DMS 273 (cell line): ENCODE results near the gene TNNT1.

Source experiments
- DNase-seq: peaks from one replicate; lab custom pipeline; 2025; ENCODE audit not compliant: unreplicated experiment; lab: John Stamatoyannopoulos, UW

TNNT1 gene

DNA sequence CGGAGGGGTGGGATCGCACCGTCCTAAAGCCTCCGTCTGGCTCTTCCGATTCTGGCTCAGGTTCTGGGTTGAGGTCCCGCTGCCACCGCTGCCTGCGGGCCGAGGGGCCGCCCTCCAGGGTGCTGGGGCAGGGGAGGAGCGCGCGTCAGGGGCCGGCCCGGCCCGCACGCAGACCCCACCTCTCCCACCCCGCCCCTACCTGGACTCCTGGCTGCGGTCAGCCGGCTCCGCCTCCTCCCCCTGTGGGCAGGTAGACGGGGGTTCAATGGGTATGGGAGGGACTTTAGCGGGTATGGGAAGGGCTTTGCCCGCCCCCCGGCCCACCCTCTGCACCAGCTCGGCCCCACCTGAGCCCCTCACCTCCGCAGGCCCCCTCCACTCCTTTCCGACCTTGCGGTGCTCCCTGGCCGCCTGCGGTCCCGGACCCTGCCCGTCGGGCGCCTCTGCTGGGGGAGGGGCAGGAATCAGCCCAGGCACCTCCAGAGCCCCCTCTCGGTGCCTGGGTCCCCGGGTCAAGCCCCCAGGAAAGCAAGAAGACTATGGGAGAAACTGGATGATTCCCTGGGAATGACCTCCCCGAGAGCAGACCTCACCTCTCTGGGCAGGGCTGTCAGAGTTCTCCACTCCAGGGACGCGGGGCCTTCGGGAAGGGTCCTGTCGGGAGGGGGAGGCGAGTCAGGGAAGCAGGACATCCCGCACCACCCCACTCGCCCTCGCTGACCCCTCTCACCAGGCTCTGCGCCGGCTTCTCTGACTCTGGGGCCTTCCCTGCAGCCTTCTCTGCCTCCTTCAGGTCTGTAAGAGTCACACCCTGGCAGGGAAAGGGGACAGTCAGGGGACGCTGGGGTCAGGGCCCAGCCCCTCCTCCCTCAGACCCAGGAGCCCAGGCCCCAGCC is 56.3 kb downstream of the TNNT1 start:
- DNase-seq: no peak

- DNase-seq: no peak
Observed at GRCh38 chr19:55091955-55092354, 57.1 kb downstream of the TNNT1 start.

DNA sequence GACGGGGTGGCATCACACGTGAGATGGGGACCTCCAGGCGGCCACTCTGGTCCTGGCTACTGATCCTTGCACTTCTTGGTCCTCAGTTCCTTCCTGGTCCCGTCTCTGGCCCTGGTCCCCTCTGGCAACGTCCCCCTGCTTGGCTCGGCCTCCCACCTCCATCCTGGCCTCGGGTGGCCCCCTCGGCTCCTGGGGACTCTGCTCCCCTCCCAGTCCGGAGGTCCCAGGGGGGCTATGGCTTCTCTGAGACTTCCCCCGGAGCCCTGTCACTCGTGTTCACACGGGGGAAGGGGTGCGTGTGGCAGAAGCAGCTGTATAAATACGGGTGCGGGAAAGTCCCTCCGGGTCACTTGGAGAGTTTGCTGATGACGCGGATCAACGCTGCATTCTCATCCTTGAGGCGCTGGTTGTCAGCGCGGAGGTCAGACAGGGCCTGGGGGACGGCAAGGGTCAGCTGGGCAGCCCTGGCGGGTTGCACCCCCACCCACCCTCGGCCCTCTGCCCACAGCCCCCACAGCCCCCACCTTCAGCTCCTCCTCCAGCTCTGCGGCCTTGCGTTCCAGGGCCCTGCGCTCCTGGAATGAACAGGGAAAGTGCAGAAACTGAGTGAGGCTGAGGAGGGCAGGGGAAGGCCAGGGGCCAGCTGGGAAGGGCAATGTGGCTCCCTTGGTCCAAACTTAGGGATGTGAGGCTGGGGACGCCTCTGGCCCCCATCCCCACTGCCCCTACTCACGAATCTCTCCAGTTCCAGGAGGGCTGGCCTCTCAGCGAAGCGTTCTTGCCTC is 57.7 kb downstream of the TNNT1 start:
- DNase-seq: no peak

DNA sequence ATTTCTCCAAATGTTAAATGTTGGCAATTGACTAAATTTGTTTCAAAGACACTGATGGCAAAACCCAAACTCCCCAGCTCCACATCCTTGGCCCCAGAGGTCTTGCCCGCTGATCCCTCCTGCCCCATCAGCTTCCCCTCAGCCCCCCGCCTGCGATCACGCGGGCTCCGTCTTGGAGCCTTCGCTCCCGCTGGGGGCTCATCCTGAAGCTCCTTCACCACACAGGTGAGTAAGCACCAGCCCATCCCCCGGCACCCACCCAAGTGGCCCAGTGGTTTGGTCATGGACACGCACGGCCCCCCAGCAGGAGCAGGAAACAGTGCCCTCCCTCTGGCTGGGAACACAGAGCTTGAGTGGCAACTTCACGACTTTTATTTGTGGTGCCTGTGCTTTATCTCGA is 58.4 kb downstream of the TNNT1 start:
- DNase-seq: no peak

DNA sequence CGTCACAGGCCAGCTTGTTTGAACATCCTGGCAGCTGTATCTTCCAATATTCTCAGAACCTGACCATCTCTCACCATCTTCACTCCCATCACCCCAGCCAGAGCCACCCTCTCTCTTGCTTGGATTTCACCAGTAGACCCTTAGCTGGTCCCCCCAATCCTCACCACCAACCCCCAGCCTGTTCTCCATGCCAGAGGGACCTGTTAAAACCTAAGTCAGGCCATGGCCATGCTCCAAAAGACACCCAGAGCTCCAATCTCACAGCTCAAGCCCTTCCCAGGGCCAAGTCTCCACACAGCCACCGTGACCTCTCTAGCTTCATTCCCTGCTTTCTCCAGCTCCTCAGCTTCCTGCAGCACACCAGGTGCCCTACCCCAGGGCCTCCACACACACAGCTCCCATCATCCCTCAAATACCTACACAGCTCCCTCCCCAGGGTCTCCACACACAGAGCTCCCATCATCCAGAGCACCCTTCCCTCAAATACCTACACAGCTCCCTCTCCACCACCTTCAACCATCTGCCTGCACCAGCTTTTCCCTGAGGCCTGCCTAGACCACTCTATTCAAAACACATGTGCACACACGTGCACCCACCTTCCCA is 59.6 kb downstream of the TNNT1 start:
- DNase-seq: no peak

DNA sequence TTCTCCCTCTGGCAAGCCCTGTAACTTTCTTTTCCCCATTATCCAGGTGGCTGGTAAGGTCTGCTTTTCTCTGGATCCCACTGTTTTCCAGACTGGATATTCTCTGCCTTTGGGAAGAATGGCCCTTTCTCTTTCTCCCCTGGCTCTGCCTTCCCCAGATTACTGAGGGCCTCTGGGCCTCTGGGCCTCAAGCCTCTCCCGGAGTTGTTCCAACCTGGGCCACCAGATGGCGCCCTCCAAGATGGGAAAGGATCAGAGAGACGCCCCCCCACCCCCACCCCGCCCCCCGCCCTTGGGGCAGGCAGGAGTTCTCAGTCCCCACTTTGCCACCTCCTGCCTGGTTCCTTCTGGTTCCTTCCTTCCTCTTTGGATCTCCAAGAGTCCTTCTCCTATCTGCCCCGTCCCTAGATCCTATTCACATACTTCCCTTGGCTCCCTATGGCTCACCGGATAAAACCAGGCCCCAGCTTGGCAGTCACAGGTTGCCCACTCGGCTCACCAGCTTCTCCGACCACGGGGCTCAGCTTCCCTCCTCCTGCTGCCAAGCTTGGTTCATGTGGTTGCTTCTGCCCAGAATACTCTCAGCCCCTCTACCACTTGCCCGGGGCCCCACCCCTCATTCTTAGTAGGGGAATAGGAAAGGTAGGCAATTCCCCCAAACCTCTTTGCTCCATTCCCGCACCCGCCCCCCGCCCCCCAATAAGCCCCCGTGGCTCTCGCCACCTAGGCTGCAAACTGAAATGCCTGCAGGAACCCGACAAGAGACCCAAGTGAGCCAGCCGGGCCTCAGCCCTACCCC is 60.3 kb downstream of the TNNT1 start:
- DNase-seq: peak; percentile 95

- DNase-seq: no peak
Observed at GRCh38 chr19:55088021-55088451, 61.0 kb downstream of the TNNT1 start.

DNA sequence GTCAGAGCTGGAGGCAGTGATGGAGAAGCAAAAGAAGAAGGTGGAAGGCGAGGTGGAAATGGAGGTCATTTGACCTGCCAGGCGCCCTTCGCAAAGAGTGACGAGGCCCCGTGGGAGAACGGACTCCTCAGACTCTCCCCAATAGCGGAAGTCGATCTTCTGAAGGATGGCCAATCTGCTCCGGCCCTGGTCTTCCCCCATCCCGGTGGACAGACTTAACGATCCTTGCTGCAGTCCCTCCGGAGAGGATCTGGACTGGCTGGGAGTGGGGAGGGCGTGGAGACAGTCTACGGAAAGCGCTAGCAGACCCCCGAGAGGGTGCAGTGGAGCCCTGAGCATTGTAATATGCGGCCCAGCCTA is 61.5 kb downstream of the TNNT1 start:
- peak; percentile 38 for DNase-seq

DNA sequence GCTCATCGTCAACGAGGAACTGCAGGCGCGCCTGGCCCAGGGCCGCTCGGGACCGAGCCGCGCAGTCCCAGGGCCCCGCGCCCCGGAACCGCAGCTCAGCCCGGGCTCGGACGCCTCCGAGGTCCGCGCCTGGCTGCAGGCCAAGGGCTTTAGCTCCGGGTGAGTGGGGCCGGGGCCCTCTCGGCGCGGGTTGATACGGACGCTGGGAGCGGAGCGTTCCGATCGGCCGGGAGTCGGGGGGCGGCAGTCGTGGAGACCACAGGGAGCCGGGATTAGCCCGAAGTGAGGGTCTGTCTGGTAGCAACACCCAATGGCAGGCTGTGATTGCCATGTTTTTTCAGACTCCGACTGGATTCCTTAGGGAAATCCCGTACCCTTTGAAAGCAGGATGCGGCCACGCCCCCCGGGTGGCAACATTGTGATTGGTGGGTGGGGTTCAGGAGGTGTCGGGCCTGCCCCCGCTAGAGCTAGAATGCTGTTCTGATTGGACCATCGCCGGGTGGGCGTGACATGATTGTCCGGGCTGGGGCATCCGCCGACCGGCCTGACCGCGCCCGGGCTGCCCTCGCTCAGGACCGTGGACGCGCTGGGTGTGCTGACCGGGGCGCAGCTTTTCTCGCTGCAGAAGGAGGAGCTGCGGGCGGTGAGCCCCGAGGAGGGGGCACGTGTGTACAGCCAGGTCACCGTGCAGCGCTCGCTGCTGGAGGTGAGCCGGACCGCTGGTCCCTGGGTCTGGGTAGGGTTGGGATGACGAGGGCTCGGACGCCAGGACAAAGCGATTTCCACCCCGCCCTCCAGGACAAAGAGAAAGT is 62.1 kb downstream of the TNNT1 start:
- peak; percentile 95 for DNase-seq

- DNase-seq: peak; percentile 51
Observed at GRCh38 chr19:55085923-55086715, 62.9 kb downstream of the TNNT1 start.

GRCh38 chr19:55084416-55084815 is 64.6 kb downstream of the TNNT1 start:
- no peak for DNase-seq

GRCh38 chr19:55083004-55083850 is 65.8 kb downstream of the TNNT1 start:
- DNase-seq: no peak
